Activated gamma-delta T cell treated with anti-CD3 and anti-CD28 coated beads, Interleukin-2, amount 50 U/mL, for 16 hours (primary cell): ENCODE results near the gene ZFHX3.

ENCODE experiments used
- DNase-seq: peaks from one replicate; pipeline ENCODE4 v3.0.0-alpha.2; 2020; ENCODE audit warnings: low read depth

Gene ZFHX3

GRCh38 chr16:72948238-72948829 is 99.6 kb downstream of the ZFHX3 start:
- no peak for DNase-seq

- no peak for DNase-seq
Observed at GRCh38 chr16:72947379-72948237, 100.3 kb downstream of the ZFHX3 start.

- DNase-seq: no peak
Observed at GRCh38 chr16:72946474-72947194, 101.3 kb downstream of the ZFHX3 start.

GRCh38 chr16:72946063-72946462 is 101.9 kb downstream of the ZFHX3 start:
- DNase-seq: no peak

- DNase-seq: no peak
Observed at GRCh38 chr16:72945611-72946010, 102.3 kb downstream of the ZFHX3 start.

GRCh38 chr16:72944757-72945485 is 103.0 kb downstream of the ZFHX3 start:
- DNase-seq: no peak

- DNase-seq: no peak
Observed at GRCh38 chr16:72942021-72942420, 105.9 kb downstream of the ZFHX3 start.

GRCh38 chr16:72940886-72941285 is 107.0 kb downstream of the ZFHX3 start:
- DNase-seq: no peak

- no peak for DNase-seq
Observed at GRCh38 chr16:72939247-72939646, 108.7 kb downstream of the ZFHX3 start.

- no peak for DNase-seq
Observed at GRCh38 chr16:72938795-72939164, 109.1 kb downstream of the ZFHX3 start.

- DNase-seq: no peak
Observed at GRCh38 chr16:72937916-72938794, 109.8 kb downstream of the ZFHX3 start.

GRCh38 chr16:72937360-72937759 is 110.6 kb downstream of the ZFHX3 start:
- DNase-seq: no peak

GRCh38 chr16:72936408-72936807 is 111.5 kb downstream of the ZFHX3 start:
- no peak for DNase-seq

- no peak for DNase-seq
Observed at GRCh38 chr16:72935896-72936295, 112.0 kb downstream of the ZFHX3 start.

- no peak for DNase-seq
Observed at GRCh38 chr16:72934636-72935403, 113.1 kb downstream of the ZFHX3 start.

- no peak for DNase-seq
Observed at GRCh38 chr16:72932677-72933335, 115.1 kb downstream of the ZFHX3 start.

GRCh38 chr16:72932050-72932449 is 115.9 kb downstream of the ZFHX3 start:
- no peak for DNase-seq

- DNase-seq: no peak
Observed at GRCh38 chr16:72930396-72930795, 117.5 kb downstream of the ZFHX3 start.

GRCh38 chr16:72928090-72928981 is 119.6 kb downstream of the ZFHX3 start:
- DNase-seq: no peak
